Measurements from ENCODE around the gene SCN2A.

SCN2A gene

GRCh38 chr2:165239230-165239629 is at the start of gene SCN2A:
Gene SCN2A (plus strand): TSS chr2:165239414. CDS start chr2:165295824, 56,410 bp downstream.
- no peak for DNase-seq

DNA sequence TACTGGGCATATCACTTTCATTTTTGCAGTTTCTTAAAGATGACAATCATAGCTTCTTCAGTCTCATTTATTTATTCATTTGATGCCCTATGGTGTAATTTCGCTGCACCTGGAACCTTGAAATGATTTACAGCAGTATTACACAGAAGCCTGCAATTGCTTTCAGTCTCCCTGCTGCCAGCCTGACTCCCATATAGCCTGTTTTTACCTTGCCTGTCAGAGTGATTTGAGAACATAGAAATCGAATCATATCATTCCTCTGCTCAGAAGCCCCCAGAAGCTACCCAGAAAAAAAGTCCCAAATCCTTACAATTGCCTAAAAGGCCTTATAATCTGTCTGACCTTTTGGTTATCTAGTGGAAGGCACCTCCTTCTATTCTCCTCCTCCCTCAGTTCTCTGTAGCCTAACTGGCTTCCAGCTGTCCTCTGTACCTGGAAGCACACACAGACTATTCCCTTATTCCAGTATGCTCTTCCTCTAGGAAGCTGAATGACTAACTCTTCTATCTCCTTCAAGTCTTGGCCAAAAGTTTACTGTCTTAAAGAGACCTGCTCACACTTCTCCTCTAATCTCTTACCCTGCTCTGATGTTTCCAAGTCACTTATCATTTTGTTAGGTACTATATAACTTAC is 48.0 kb upstream of the SCN2A start:
- DNase-seq: no peak

- DNase-seq: no peak
Observed at GRCh38 chr2:165192729-165193128, 46.5 kb upstream of the SCN2A start.

- no peak for DNase-seq
Observed at GRCh38 chr2:165193178-165193777, 45.9 kb upstream of the SCN2A start.

- DNase-seq: no peak
Observed at GRCh38 chr2:165196411-165196810, 42.8 kb upstream of the SCN2A start.

- no peak for DNase-seq
Observed at GRCh38 chr2:165197346-165197745, 41.9 kb upstream of the SCN2A start.

DNA sequence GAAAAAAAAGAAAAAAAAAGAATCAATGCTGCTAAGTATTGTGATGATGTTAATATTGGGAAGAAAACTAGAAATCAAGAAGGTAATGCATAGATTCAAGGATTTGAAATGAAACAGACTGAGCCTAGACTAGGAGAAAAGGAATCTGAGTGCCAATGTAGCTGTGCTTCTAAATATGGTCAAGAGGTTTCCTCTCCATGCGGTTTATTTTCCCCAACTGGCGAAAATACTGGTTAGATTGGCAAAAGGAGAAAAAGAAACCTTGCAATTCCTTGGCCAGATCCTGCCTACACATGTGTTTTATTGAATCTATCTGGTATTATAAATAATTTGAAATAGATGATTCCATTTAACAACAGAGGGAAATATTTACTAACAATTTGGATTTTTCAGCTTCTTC is 41.0 kb upstream of the SCN2A start:
- DNase-seq: no peak

DNA sequence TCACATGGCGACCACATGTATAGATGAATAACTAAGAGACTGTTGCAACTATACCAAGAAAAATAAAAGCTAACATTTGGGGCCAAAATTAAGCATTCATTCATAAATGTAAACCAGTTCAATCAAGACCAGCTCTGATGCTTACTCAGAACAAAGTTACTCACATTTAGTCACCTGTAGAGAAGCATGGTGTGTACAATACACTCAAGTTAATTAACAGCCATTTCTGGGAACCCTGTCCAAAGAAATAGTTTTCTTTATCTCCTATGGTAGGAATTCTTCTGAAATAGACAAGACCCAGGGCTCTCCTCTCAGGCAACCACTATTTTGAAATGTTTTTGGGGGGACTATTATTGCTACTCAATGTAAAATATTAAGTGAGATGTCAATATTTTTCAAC is 37.0 kb upstream of the SCN2A start:
- no peak for DNase-seq

DNA sequence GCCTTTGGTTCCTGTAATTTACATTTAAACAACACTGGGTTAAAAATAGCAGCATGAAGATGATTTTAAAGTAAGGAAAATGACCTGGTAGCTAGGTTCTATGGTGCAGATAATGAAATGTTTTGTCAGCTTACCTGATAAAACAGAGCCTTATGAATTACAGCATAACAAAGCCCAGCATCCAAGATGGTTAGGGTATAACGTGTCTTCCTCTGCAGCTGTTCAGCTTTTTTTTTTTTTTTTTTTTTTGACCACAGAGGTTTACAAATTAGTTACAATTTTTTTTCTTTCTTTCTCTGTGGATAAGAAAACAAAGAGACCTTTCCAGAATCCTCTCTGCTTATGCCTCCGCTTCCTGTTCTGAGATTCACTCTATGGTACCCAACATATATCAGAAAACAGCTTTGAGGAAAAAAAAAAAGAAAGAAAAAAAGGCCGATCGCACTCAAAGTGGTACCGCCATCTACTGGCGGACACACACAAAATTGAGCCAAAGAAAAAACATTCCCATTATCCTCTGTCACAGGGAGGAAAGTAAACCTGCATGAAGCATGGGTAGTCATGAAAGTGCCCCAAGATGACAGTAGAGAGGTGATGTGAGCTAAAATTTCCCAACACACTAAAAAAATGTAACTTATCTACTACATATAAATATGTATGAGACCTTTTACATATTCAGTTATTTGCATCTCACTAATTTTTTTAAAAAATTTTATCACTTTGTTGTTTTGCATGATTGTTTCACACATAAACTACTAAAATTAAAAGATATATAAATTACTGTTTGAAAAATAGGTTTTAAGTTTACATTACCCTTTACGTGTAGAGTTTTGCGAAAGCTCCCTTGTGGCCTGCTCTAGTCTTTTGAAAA is 35.3 kb upstream of the SCN2A start, which contains the start of gene SCN3A:
SCN3A (minus strand) TSS at position 362 of the 871 bp plus-strand sequence. CDS start 27,656 bp downstream, outside the sequence.
- peak; percentile 27 for DNase-seq

DNA sequence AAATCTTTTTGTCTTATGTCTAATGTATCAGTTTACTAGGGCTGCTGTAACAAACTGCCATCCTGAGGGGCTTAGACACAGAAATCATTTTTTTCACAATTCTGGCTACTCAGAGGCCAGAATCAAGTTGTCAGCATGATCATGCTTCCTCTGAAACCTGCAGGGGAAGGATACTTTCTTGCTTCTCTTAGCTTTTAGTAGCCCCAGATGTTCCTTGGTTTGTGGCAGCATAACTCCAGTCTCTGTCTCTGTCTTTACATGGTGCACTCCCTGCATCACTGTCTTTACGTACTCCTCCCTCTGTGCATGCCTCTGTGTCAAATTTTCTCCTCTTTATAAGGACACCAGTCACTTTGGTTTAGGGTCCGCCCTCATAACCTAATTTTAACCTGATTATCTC is 33.3 kb upstream of the SCN2A start:
- DNase-seq: no peak

- DNase-seq: no peak
Observed at GRCh38 chr2:165208094-165208493, 31.1 kb upstream of the SCN2A start.

DNA sequence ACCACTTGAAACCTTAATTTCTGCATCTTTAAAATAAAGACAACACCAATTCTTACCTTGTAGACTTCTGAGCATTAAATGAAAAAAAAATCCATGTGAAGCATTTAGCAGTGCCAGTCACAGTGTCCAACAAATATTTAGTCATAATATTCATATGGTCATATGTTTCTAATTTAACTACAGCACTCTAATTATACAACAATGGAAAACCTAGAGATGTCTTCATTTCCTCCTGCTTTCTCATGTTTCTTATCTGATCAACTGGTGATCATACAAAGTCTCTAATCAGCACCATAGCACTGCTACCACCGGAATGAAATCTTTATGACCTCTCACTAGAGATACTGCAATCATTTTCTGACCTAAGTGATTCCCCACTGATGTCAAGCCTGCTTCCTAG is 25.1 kb upstream of the SCN2A start:
- no peak for DNase-seq

GRCh38 chr2:165219481-165219880 is 19.7 kb upstream of the SCN2A start:
- DNase-seq: no peak

DNA sequence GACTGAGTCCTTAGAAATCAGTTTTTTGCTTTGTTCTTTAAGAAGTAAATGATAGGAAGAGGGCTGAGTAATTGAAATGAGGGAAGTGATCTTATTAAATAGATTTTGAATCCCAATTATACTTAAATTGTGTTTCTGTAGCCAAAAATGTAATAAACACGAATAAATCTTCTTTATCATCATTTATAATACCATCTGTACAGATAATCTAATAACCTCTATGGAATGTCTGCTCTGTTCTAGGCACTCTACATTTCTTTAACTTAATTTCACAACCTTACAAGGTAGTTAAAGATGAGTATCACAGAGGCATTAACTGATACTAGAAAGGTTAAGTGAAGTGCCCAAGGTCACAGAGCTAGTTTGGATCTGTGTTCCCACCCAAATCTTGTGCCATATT is 14.3 kb upstream of the SCN2A start:
- no peak for DNase-seq

DNA sequence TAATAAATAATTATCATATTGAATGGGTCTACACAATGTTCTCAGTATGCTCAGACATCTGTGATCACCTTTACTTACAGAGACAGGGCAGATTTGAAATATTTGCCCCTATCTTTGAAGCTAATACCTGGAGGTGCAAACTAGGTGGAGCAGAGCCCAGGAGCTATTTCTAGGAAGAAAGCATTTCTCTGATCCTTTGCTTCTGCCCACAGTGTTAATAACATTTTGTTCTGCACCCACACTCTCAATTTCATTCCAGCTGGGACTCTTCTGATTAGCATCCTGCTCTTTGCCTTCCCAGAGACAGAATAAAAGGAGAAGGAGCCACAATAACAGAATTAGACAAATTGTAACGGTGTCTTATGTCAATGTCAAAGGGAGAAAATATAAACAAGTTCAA is 11.6 kb upstream of the SCN2A start:
- DNase-seq: no peak

- DNase-seq: no peak
Observed at GRCh38 chr2:165237056-165237455, 2.2 kb upstream of the SCN2A start.

DNA sequence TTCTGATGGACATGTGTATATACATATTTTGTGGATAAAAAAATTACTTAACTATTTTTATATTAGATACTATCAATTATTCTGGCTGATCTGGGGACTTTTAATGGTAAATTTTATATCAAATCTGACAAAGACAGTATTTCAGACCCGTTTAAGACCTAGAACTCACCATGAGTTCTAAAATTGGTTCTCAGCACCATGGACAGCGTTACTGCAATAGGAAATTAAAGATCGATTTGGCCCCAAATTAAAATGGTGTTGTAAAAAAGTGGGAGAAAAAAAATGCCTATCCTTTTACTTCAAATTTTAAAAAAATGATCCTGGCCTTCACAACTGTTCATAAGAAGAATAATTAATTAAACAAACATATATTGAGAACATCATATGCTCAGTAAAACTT is 919 bp upstream of the SCN2A start:
- no peak for DNase-seq

- no peak for DNase-seq
Observed at GRCh38 chr2:165239856-165240515, 772 bp downstream of the SCN2A start.

DNA sequence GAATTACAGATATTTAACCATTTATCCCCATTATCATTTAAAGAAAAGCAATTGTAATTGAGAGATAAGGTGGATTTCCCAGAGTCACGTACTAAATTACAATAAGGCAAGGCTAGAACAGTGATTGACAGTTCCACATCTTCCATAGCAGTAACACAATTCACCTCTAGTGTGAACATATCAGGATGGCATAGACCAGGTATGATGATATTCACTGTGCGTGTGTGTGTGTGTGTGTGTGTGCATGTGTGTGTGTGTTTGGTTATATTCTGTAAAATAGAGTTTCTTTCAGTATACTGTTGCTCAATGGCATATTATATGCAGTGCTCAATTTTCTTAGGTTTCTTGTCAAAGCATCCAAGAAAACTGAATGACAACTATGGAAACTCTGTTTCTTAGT is 1.7 kb downstream of the SCN2A start:
- DNase-seq: no peak

DNA sequence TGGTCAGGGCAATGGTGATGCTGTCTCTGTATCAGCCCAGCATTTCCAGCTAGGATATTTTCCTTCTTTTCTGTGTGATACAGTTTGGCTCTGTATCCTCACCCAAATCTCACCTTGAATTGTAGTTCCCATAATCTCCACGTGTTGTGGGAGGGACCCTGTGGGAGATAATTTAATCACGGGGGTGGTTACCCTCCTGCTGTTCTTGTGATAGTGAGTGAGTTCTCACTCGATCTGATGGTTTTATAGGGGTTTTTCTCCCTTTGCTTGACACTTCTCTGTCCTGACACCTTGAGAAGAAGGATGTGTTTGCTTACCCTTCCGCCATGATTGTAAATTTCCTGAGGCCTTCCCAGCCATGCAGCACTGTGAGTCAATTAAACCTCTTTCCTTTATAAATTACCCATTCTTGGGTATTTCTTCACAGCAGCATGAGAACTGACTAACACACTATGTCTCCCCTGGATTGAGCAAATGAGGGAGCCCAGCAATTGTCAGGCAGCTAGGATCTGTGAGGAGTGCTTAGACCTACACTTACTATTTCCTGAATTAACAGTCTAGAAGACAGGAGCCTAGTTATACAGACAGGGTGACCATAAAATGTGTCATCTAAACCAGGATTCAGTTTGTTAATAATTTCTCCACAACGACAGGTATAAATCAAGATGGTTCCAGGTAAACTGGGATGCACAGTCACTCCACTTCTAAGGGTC is 6.0 kb downstream of the SCN2A start:
- no peak for DNase-seq

DNA sequence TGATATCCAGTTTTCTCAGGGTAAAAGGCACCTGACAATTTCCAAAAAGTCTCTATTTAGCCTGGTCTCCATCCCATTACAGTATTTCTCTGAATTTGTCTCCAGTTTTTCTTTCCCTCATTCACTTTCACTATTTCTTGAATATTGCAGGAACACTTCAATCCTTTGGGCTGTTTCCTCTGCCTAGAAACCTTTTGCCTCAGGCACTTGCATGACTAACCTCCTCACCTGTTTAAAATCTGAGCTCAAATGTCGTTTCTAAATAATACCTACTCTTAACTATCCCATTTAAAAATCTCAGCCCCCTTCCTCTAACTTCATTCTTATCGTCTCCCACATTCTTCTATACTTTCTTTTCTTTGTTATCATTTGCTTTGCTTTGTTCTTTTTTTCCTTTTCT is 9.0 kb downstream of the SCN2A start:
- DNase-seq: no peak

DNA sequence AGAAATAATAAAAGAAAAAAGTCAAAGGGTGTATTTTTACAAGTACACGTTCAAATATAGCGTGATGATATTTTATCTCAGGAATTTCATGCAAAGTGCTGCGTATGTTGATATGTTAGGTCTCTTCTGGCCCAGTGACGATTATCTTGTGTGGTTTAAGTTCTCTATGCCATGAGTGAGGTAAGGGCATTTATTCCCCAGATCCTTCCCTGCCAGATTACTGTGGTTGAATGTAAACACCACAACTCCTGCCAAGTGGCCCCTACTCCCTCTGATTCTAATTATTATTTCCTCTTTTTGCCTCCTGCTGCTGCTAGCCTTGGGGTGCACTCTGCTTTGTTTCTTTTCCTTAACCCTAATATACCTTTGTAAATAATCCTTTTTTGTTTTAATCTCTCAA is 12.2 kb downstream of the SCN2A start:
- no peak for DNase-seq

GRCh38 chr2:165253178-165253577 is 14.0 kb downstream of the SCN2A start:
- DNase-seq: no peak
